Muscle layer of colon (tissue), 2 donors: ENCODE results near the gene DIRAS1.

Experiments used
- H3K27ac ChIP-seq: one replicate; pipeline ENCODE4 v1.7.0; 2013; ENCODE audit warnings: low read depth, mild to moderate bottlenecking, low read length, moderate library complexity
- H3K27me3 ChIP-seq, 2 donors: one replicate each; pipeline ENCODE4 v1.7.0; 2013; ENCODE audit warnings: low read length in 2 of 2, mild to moderate bottlenecking in 2 of 2; ENCODE audit not compliant: insufficient read depth in 2 of 2, control insufficient read depth in 1 of 2
- H3K36me3 ChIP-seq: one replicate; pipeline ENCODE4 v1.7.0; 2013; ENCODE audit warnings: mild to moderate bottlenecking, low read length; ENCODE audit not compliant: insufficient read depth
- H3K4me1 ChIP-seq: one replicate; pipeline ENCODE4 v1.7.0; 2013; ENCODE audit warnings: mild to moderate bottlenecking, low read length; ENCODE audit not compliant: insufficient read depth
- H3K4me3 ChIP-seq, 2 donors: one replicate each; pipeline ENCODE4 v1.7.0; 2013; ENCODE audit warnings: low read length in 2 of 2, low read depth in 1 of 2, mild to moderate bottlenecking in 1 of 2, moderate library complexity in 1 of 2
- H3K9ac ChIP-seq: one replicate; pipeline ENCODE4 v1.7.0; 2013; ENCODE audit warnings: low read length
- H3K9me3 ChIP-seq: one replicate; pipeline ENCODE4 v1.7.0; 2013; ENCODE audit warnings: mild to moderate bottlenecking, low read length
- donor health status: abdominal sarcoma.
- donor health status: Adenocarcinoma of cecum.

Gene DIRAS1

GRCh38 chr19:2750808-2751437 lies 29.8 kb upstream of the DIRAS1 start:
- H3K9me3 ChIP-seq = no peaks in the 10 kb centered on the region
- H3K4me1 ChIP-seq = no peaks in the 10 kb centered on the region
- H3K9ac ChIP-seq = no peak overlapping the region
- no peak overlapping the region for H3K4me3 ChIP-seq
- peaks cover 9% of the 10 kb centered on the region for H3K36me3 ChIP-seq
- H3K27ac ChIP-seq = no peak overlapping the region
- H3K27me3 ChIP-seq = no peaks in the 10 kb centered on the region

- H3K9me3 ChIP-seq = no peaks in the 10 kb centered on the region
- no peak overlapping the region for H3K27ac ChIP-seq
- no peaks in the 10 kb centered on the region for H3K4me1 ChIP-seq
- H3K9ac ChIP-seq = no peak overlapping the region
- no peaks in the 10 kb centered on the region for H3K27me3 ChIP-seq
- H3K36me3 ChIP-seq = no peaks in the 10 kb centered on the region
- no peak overlapping the region for H3K4me3 ChIP-seq
Observed at GRCh38 chr19:2747349-2747748, 26.2 kb upstream of the DIRAS1 start.

GRCh38 chr19:2744113-2744512 lies 22.9 kb upstream of the DIRAS1 start:
- Histone ChIP-seq H3K4me3 (no peak overlapping the region), H3K27ac (no peak overlapping the region), H3K9ac (no peak overlapping the region), H3K36me3 (no peaks in the 10 kb centered on the region), H3K27me3 (no peaks in the 10 kb centered on the region), H3K4me1 (peaks cover 4% of the 10 kb centered on the region), H3K9me3 (no peaks in the 10 kb centered on the region)

DNA sequence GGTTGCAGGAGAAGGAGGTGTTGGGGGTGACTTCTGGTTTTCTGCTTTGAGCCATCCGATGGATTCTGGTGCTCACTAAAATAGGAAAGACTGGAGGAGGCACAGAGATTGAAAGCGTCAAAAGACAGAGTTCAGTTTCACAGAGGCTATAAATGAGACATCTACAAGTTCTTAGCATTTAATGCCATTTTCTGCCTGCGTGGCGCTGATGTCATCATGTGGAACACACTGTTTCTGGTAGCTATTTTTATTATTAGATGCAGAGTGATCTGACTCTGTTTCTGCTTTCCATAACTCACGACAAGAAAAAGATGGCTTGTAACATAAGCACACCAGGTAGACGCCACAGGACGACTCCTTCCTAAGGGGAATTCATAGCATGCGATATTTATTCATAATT lies 21.9 kb upstream of the DIRAS1 start:
- no peak overlapping the region for H3K4me3 ChIP-seq
- H3K36me3 ChIP-seq = no peaks in the 10 kb centered on the region
- H3K4me1 ChIP-seq = peaks cover 11% of the 10 kb centered on the region
- H3K27me3 ChIP-seq = no peaks in the 10 kb centered on the region
- H3K9ac ChIP-seq = no peak overlapping the region
- H3K9me3 ChIP-seq = no peaks in the 10 kb centered on the region
- H3K27ac ChIP-seq = no peak overlapping the region

DNA sequence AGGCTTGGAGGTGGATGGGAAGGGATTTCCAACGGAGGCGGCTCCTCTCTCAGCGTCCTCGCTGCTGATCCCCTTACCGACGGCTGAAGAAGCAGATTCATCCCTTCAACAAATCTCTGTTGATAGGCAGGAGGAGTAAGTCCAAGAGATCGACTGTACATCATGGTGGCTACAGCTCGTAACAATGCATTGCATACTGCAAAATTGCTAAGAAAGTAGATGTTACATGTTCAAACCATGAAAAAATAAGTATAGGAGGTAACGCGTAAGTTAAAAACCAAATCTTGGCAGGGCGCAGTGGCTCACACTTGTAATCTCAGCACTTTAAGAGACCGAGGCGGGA lies 19.1 kb upstream of the DIRAS1 start:
- Histone ChIP-seq H3K27me3 (no peaks in the 10 kb centered on the region), H3K27ac (no peak overlapping the region), H3K9me3 (no peaks in the 10 kb centered on the region), H3K36me3 (peaks cover 17% of the 10 kb centered on the region), H3K9ac (no peak overlapping the region), H3K4me3 (no peak overlapping the region), H3K4me1 (peaks cover 11% of the 10 kb centered on the region)

- no peak within 1 kb of the TSS for H3K27ac ChIP-seq
Observed at GRCh38 chr19:2739602-2740313, 18.6 kb upstream of the DIRAS1 start, which contains the start of gene SLC39A3. Gene SLC39A3, minus strand, starts transcription at chr19:2740017. Its CDS starts 2,760 bp downstream, at chr19:2737257.

GRCh38 chr19:2736550-2737190 lies 15.5 kb upstream of the DIRAS1 start:
- peaks cover 18% of the 10 kb centered on the region for H3K36me3 ChIP-seq
- H3K4me3 ChIP-seq = no peak overlapping the region
- peaks cover 11% of the 10 kb centered on the region for H3K4me1 ChIP-seq

More at GRCh38 chr19:2739602-2740313, 18.6 kb upstream of the DIRAS1 start, which contains the start of gene SLC39A3:
- peaks cover 11% of the 10 kb centered on the region for H3K4me1 ChIP-seq
- no peaks in the 10 kb centered on the region for H3K9me3 ChIP-seq
- H3K9ac ChIP-seq = peak within 1 kb of the TSS; percentile 24
- peaks cover 18% of the 10 kb centered on the region for H3K36me3 ChIP-seq
- H3K27me3 ChIP-seq = no peaks in the 10 kb centered on the region
- peak within 1 kb of the TSS; percentile 85 to 99 for H3K4me3 ChIP-seq

GRCh38 chr19:2735374-2735773 lies 14.2 kb upstream of the DIRAS1 start:
- no peaks in the 10 kb centered on the region for H3K27me3 ChIP-seq
- no peak overlapping the region for H3K27ac ChIP-seq
- H3K36me3 ChIP-seq = peaks cover 18% of the 10 kb centered on the region
- H3K9me3 ChIP-seq = no peaks in the 10 kb centered on the region
- no peak overlapping the region for H3K9ac ChIP-seq
- H3K4me1 ChIP-seq = peaks cover 11% of the 10 kb centered on the region
- H3K4me3 ChIP-seq = no peak overlapping the region

More at GRCh38 chr19:2736550-2737190, 15.5 kb upstream of the DIRAS1 start:
- H3K9ac ChIP-seq = no peak overlapping the region
- H3K27me3 ChIP-seq = no peaks in the 10 kb centered on the region
- no peaks in the 10 kb centered on the region for H3K9me3 ChIP-seq
- H3K27ac ChIP-seq = no peak overlapping the region

DNA sequence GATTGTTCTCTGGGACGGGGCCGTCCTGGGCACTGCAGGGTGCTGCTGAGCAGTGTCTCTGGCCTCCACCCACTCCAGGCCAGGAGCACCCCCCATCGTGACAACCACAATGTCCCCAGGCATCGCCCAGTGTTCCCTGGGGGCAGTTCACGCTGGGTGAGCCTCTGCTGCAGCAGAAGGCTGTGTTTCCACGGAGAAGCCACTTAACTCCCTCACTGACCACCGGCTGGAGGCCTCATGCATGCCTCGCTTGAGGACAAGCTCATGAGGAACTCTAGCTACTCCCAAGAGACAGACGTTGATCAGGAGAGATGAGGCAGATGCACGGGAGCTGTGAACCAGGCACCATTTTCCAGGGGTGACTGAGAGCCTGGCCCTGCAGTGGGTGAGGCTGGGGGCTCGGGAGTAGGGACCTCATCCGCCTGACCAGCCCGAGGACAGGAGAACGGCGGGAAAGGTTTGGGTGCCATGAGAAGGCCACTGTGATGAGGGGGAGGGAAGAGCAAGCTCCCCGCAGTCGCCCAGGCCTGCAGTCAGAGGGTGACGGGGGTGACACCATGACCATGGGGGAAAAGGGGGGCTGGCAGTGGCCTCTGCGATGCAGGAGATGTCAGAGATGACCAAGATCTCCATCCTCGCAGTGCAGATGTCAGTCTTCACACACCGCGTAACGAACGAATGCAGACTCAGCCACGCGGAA lies 13.6 kb upstream of the DIRAS1 start:
- no peak overlapping the region for H3K9ac ChIP-seq
- H3K27ac ChIP-seq = no peak overlapping the region
- no peaks in the 10 kb centered on the region for H3K27me3 ChIP-seq
- no peak overlapping the region for H3K4me3 ChIP-seq
- H3K4me1 ChIP-seq = peaks cover 11% of the 10 kb centered on the region
- no peaks in the 10 kb centered on the region for H3K9me3 ChIP-seq
- peaks cover 18% of the 10 kb centered on the region for H3K36me3 ChIP-seq

GRCh38 chr19:2733930-2734588 lies 12.9 kb upstream of the DIRAS1 start:
- H3K4me3 ChIP-seq = no peak overlapping the region
- no peaks in the 10 kb centered on the region for H3K27me3 ChIP-seq
- no peak overlapping the region for H3K27ac ChIP-seq
- no peaks in the 10 kb centered on the region for H3K9me3 ChIP-seq
- no peak overlapping the region for H3K9ac ChIP-seq
- H3K4me1 ChIP-seq = peaks cover 7% of the 10 kb centered on the region
- peaks cover 18% of the 10 kb centered on the region for H3K36me3 ChIP-seq

DNA sequence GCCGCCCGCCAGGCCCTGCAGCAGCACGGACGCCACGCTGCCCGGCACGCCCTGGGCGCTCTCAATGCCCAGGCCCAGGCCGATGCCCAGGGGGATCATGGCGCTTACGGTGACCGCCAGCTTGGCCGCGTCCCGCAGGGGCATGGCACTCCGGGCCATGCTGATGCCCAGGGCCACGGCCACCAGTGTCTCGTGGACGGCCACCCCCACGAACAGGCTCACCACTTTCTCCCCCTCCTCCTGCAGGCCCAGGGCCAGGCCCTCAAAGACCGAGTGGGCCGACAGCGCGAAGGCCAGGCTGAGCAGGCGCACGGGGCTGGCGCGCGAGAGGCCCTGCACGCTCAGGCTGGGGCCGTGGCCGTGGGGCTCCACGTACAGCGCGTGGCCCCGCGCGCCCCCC lies 11.7 kb upstream of the DIRAS1 start:
- H3K27ac ChIP-seq = no peak overlapping the region
- peaks cover 18% of the 10 kb centered on the region for H3K36me3 ChIP-seq
- H3K27me3 ChIP-seq = peaks cover 0 to 4% of the 10 kb centered on the region in 2 donors
- no peaks in the 10 kb centered on the region for H3K9me3 ChIP-seq
- H3K4me3 ChIP-seq = no peak overlapping the region
- no peak overlapping the region for H3K9ac ChIP-seq
- H3K4me1 ChIP-seq = no peaks in the 10 kb centered on the region
